HG03135 (cell line): ENCODE results near the gene CLBA1.
A peak's percentile ranks its signal among the peaks of the same experiment; 100 is the strongest.
"Not testable (repeated sequence)": the region's sequence is repeated elsewhere in the genome, so short reads cannot be mapped to it uniquely, and the experiment has no call there.

ENCODE experiments used
- ATAC-seq: cut with Tn5 transposase; IDR thresholded peaks from one replicate; pipeline ENCODE4 v1.9.1; 2021; ENCODE audit warnings: mild to moderate bottlenecking, moderate library complexity; ENCODE audit not compliant: unreplicated experiment

CLBA1 gene

GRCh38 chr14:105020815-105021655 is 35.4 kb downstream of the CLBA1 start, which contains the start of gene CDCA4:
TSS of gene CDCA4 (minus strand) at chr14:105021083. CDS start at chr14:105011929, 9,154 bp downstream.
- peak; percentile 80 for ATAC-seq

GRCh38 chr14:105021656-105022275 is 36.2 kb downstream of the CLBA1 start:
- peak; percentile 3 for ATAC-seq

- ATAC-seq, result no peak
These were observed 36.7 kb downstream of the CLBA1 start for GRCh38 chr14:105022276-105022670.

GRCh38 chr14:105023144-105023543 is 37.6 kb downstream of the CLBA1 start:
- no peak for ATAC-seq

- no peak for ATAC-seq
These were observed 38.3 kb downstream of the CLBA1 start for GRCh38 chr14:105023791-105024480.

- ATAC-seq, result no peak
These were observed 39.8 kb downstream of the CLBA1 start for GRCh38 chr14:105025429-105025828.

GRCh38 chr14:105026033-105026785 is 40.6 kb downstream of the CLBA1 start:
- no peak for ATAC-seq

GRCh38 chr14:105026802-105027563 is 41.4 kb downstream of the CLBA1 start:
- ATAC-seq, result no peak

GRCh38 chr14:105027718-105028117 is 42.1 kb downstream of the CLBA1 start:
- not testable (repeated sequence) for ATAC-seq

- ATAC-seq, result no peak
These were observed 42.8 kb downstream of the CLBA1 start for GRCh38 chr14:105028251-105028927.

- ATAC-seq, result no peak
These were observed 43.8 kb downstream of the CLBA1 start for GRCh38 chr14:105029402-105029801.

- no peak for ATAC-seq
These were observed 44.6 kb downstream of the CLBA1 start for GRCh38 chr14:105030194-105030593.

- no peak for ATAC-seq
These were observed 45.3 kb downstream of the CLBA1 start for GRCh38 chr14:105030836-105031396.

GRCh38 chr14:105032451-105032901 is 46.9 kb downstream of the CLBA1 start:
- not testable (repeated sequence) for ATAC-seq

GRCh38 chr14:105033412-105033900 is 47.9 kb downstream of the CLBA1 start:
- not testable (repeated sequence) for ATAC-seq

GRCh38 chr14:105034315-105035039 is 48.9 kb downstream of the CLBA1 start:
- no peak for ATAC-seq

- not testable (repeated sequence) for ATAC-seq
These were observed 50.0 kb downstream of the CLBA1 start for GRCh38 chr14:105035616-105036015.
